ENCODE results near the gene DPH1.

DNA sequence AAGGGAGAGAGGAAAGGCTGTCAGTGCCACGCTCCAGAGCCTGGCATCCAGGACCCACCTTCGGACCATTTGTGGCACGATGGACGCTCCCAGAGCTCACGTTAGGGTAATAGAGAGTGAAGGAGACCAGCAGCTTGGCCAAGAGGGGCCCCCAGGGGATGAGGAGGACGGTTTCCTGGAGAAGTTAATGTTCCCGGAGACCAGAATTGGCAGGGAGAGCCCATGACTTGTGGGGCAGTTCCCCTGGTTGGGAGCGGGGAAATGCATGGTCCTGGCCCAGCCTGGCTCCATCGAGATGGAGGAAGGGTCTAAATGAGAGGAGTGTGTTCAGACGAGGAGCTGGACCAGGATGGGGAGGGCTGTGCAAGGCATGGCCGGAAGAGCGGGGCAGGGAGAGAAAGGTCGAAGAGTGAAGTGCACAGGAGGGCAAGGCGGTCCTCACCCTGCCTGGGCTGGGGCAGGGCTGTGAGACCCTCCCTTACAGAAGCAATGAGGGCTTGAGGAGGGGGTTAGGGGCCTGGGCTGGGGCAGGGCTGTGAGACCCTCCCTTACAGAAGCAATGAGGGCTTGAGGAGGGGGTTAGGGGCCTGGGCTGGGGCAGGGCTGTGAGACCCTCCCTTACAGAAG is 22.1 kb downstream of the DPH1 start:
- TF ChIP-seq POLR2A (IDR thresholded peaks at IDR 0.05; ENCODE audit: low read depth, low read length), result no peak
- no peak for TF ChIP-seq MXI1 (IDR thresholded peaks at IDR 0.05; ENCODE audit: borderline replicate concordance, low read depth, low read length)
- no peak for TF ChIP-seq CTCF (conservative IDR thresholded peaks at IDR 0.05; ENCODE audit: low read depth, low read length)
- TF ChIP-seq SMC3 (IDR thresholded peaks at IDR 0.05; ENCODE audit: low read depth, low read length), result no peak
- no peak for TF ChIP-seq NFE2L2 (IDR thresholded peaks at IDR 0.05; ENCODE audit: low read depth, low read length)
- no peak for TF ChIP-seq USF2 (IDR thresholded peaks at IDR 0.05; ENCODE audit: low read depth, low read length)
- no peak for TF ChIP-seq MAFK (IDR thresholded peaks at IDR 0.05; ENCODE audit: low read depth, low read length)
- no peak for TF ChIP-seq MAZ (IDR thresholded peaks at IDR 0.05; ENCODE audit: borderline replicate concordance, low read depth, low read length)
